Measurements from ENCODE around the gene UVRAG. TPM values are rescaled to one million over a fixed set of nuclear protein-coding genes. Genes with fewer than 3 reads are reported as not detected.
A peak's percentile ranks its signal among the peaks of the same experiment; 100 is the strongest.

The UVRAG gene
- polyA plus RNA-seq, 1 experiment: 8.2 TPM

- TF ChIP-seq CTCF (IDR thresholded peaks at IDR 0.05; ENCODE audit: insufficient read depth, low read depth, low read length): no peak
- POLR2A ChIA-PET: no interaction called here
- Histone ChIP-seq H3K27me3 (ENCODE audit: control insufficient read depth, insufficient read depth, low read length) (no peaks in the 10 kb centered on the region), H3K36me3 (ENCODE audit: control insufficient read depth, insufficient read depth, low read length) (no peaks in the 10 kb centered on the region), H3K4me3 (ENCODE audit: low read depth, low read length) (no peak overlapping the region)
- DNase-seq (ENCODE audit: low read depth): peak; percentile 29
- CTCF ChIA-PET: no interaction called here
Observed at GRCh38 chr11:75949023-75949672, 134.1 kb downstream of the UVRAG start.

- no peak for DNase-seq (ENCODE audit: low read depth)
- Histone ChIP-seq H3K27me3 (ENCODE audit: control insufficient read depth, insufficient read depth, low read length) (no peaks in the 10 kb centered on the region), H3K36me3 (ENCODE audit: control insufficient read depth, insufficient read depth, low read length) (no peaks in the 10 kb centered on the region), H3K4me3 (ENCODE audit: low read depth, low read length) (no peak overlapping the region)
- CTCF ChIA-PET: interaction anchor here (1.6 kb wide), 1 partner anchor 17 kb away, joined by 3 read pairs; no protein-coding TSS in a partner anchor
- no peak for TF ChIP-seq CTCF (IDR thresholded peaks at IDR 0.05; ENCODE audit: insufficient read depth, low read depth, low read length)
- POLR2A ChIA-PET: no interaction called here
Observed at GRCh38 chr11:75950141-75950540, 135.1 kb downstream of the UVRAG start.

GRCh38 chr11:75954039-75954438, 139.0 kb downstream of the UVRAG start:
- CTCF ChIA-PET: no interaction called here

GRCh38 chr11:75955443-75955842, 140.4 kb downstream of the UVRAG start:
- Histone ChIP-seq H3K27me3 (ENCODE audit: control insufficient read depth, insufficient read depth, low read length) (no peaks in the 10 kb centered on the region), H3K36me3 (ENCODE audit: control insufficient read depth, insufficient read depth, low read length) (no peaks in the 10 kb centered on the region), H3K4me3 (ENCODE audit: low read depth, low read length) (no peak overlapping the region)
- CTCF ChIA-PET: no interaction called here
- no peak for DNase-seq (ENCODE audit: low read depth)
- no peak for TF ChIP-seq CTCF (IDR thresholded peaks at IDR 0.05; ENCODE audit: insufficient read depth, low read depth, low read length)
- POLR2A ChIA-PET: no interaction called here

More at GRCh38 chr11:75954039-75954438, 139.0 kb downstream of the UVRAG start:
- H3K4me3 ChIP-seq (ENCODE audit: low read depth, low read length): no peak overlapping the region
- H3K27me3 ChIP-seq (ENCODE audit: control insufficient read depth, insufficient read depth, low read length): no peaks in the 10 kb centered on the region
- no peak for DNase-seq (ENCODE audit: low read depth)
- no peaks in the 10 kb centered on the region for H3K36me3 ChIP-seq (ENCODE audit: control insufficient read depth, insufficient read depth, low read length)
- no peak for TF ChIP-seq CTCF (IDR thresholded peaks at IDR 0.05; ENCODE audit: insufficient read depth, low read depth, low read length)
- POLR2A ChIA-PET: interaction anchor here (0.6 kb wide), 1 partner anchor 84 kb away, joined by 10 read pairs; no protein-coding TSS in a partner anchor

GRCh38 chr11:75959540-75959939, 144.5 kb downstream of the UVRAG start:
- Histone ChIP-seq H3K27me3 (ENCODE audit: control insufficient read depth, insufficient read depth, low read length) (no peaks in the 10 kb centered on the region), H3K36me3 (ENCODE audit: control insufficient read depth, insufficient read depth, low read length) (no peaks in the 10 kb centered on the region), H3K4me3 (ENCODE audit: low read depth, low read length) (no peak overlapping the region)
- POLR2A ChIA-PET: no interaction called here
- no peak for TF ChIP-seq CTCF (IDR thresholded peaks at IDR 0.05; ENCODE audit: insufficient read depth, low read depth, low read length)
- DNase-seq (ENCODE audit: low read depth): no peak
- CTCF ChIA-PET: interaction anchor here (0.9 kb wide), 1 partner anchor 69 kb away, joined by 3 read pairs; no protein-coding TSS in a partner anchor

All from BJ (cell line).